Hepatocyte (in vitro differentiated cells): ENCODE measurements around the gene SFXN5. TPM values are rescaled to one million over a fixed set of nuclear protein-coding genes. Genes with fewer than 3 reads are reported as not detected.

Source experiments
- DNase-seq: peaks from one replicate; pipeline ENCODE4 v3.0.0-alpha.2; 2016; ENCODE audit warnings: low spot score
- H2AFZ ChIP-seq: fragments of 200-600 bp; sonication (generic); 2 replicates; pipeline ENCODE4 v1.6.0; 2016; ENCODE audit warnings: antibody characterized with exemption, mild to moderate bottlenecking
- H3K27ac ChIP-seq: fragments of 200-600 bp; sonication (generic); 2 replicates; pipeline ENCODE4 v1.5.1; 2016; ENCODE audit warnings: mild to moderate bottlenecking
- H3K27me3 ChIP-seq: fragments of 200-600 bp; sonication (generic); 2 replicates; pipeline ENCODE4 v1.6.1; 2016
- H3K36me3 ChIP-seq: fragments of 200-600 bp; sonication (generic); replicated peaks from 2 replicates; pipeline ENCODE4 v1.5.1; 2016; ENCODE audit warnings: low read depth; ENCODE audit not compliant: insufficient read depth
- H3K4me1 ChIP-seq: fragments of 200-600 bp; sonication (generic); 2 replicates; pipeline ENCODE4 v1.5.1; 2016; ENCODE audit warnings: mild to moderate bottlenecking, moderate library complexity; ENCODE audit not compliant: insufficient read depth
- H3K4me2 ChIP-seq: fragments of 200-600 bp; sonication (generic); 2 replicates; pipeline ENCODE4 v1.6.0; 2016
- H3K4me3 ChIP-seq: fragments of 200-600 bp; sonication (generic); 2 replicates; pipeline ENCODE4 v1.5.1; 2016; ENCODE audit warnings: mild to moderate bottlenecking
- H3K79me2 ChIP-seq: fragments of 200-600 bp; sonication (generic); 2 replicates; pipeline ENCODE4 v1.6.0; 2017; ENCODE audit warnings: mild to moderate bottlenecking
- H3K9me2 ChIP-seq: fragments of 200-600 bp; sonication (generic); replicated peaks from 2 replicates; pipeline ENCODE4 v1.6.0; 2017; ENCODE audit warnings: mild to moderate bottlenecking; ENCODE audit not compliant: insufficient read depth
- H3K9me3 ChIP-seq: fragments of 200-600 bp; sonication (generic); 2 replicates; pipeline ENCODE4 v1.5.1; 2016; ENCODE audit warnings: low read depth, mild to moderate bottlenecking
- H4K20me1 ChIP-seq: fragments of 200-600 bp; sonication (generic); 2 replicates; pipeline ENCODE4 v1.6.0; 2016; ENCODE audit warnings: mild to moderate bottlenecking; ENCODE audit not compliant: insufficient read depth, poor library complexity, severe bottlenecking
- EZH2 ChIP-seq: fragments of 200-600 bp; sonication (generic); IDR thresholded peaks from 2 replicates; pipeline ENCODE4 v1.6.1; 2016; ENCODE audit warnings: antibody characterized with exemption, mild to moderate bottlenecking, borderline replicate concordance
- EZH2phosphoT487 ChIP-seq: fragments of 200-600 bp; sonication (generic); IDR thresholded peaks from one replicate; pipeline ENCODE4 v1.6.1; 2018; ENCODE audit warnings: antibody characterized with exemption, mild to moderate bottlenecking, low read depth, moderate library complexity; ENCODE audit not compliant: unreplicated experiment, severe bottlenecking
- WGBS: methylation state at CpG from one replicate; pipeline ENCODE4 v1.1.6; 2016; ENCODE audit warnings: low lambda C conversion rate; ENCODE audit errors: missing lambda C conversion rate; 5-methylcytosine and 5-hydroxymethylcytosine counted together
- polyA plus RNA-seq: library from polyadenylated mRNA; unstranded; fragments of >200 nt; fragmentation: Nextera tagmentation; extraction: Ambion mirVana; gene quantifications from 2 replicates; pipeline ENCODE4 v1.2.1, GENCODE V29; 2016
- total RNA-seq: library from RNA; depleted of rRNA; stranded (reverse); fragments of >200 nt; gene quantifications from 2 replicates; pipeline ENCODE4 v1.2.3, GENCODE V29; 2014
- TF ChIP-seq, protein P1 (sequence below): fragments of 200-600 bp; sonication (generic); IDR thresholded peaks from 2 replicates; pipeline ENCODE4 v1.5.1; 2016; ENCODE audit warnings: antibody characterized with exemption, mild to moderate bottlenecking; ENCODE audit not compliant: poor library complexity

The SFXN5 gene
- total and polyA plus RNA-seq, 2 experiments from 2014 or later = 25.8 to 34.6 TPM

DNA sequence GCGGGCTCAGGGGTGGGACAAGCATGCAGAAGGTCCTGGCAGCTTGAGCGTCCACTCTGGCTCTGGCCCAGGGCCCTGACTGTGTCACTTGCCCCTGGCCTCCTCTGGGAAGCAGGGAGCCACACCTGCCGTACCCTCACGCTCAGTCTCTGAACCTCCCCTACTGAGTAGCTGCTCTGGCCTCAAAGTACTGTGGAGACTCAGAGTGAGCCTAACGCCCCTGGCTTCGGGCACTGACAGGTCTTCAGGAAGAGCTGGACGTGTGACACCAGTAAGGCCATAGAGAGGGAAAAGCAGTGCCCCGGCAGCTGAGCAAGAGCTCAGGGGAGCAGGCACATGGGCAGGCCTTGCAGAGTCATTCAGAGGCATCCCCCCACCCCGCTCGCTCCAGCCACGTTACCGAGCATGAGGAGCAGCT lies 73.3 kb downstream of the SFXN5 start:
- peak; percentile 3 for DNase-seq
- H3K27me3 ChIP-seq = no peaks in the 10 kb centered on the region

DNA sequence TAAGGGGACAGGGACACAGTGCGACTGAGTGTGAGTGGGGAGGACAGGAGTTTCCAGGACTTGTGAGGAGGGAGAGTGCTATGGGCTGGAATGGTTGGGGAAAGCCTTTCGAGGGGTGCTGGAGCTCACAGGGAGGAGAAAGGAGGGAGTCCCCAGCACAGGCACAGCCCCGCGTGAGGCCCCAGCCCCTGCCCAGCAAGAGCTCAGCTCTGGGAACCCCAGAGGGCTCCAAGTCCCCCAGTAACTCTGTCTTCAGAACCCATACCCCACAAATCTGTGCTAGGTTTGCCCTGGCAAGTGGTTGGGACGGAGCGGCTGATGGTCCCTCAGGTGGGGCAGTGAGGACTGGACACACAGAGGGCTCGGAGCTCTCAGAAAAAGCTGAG lies 75.4 kb downstream of the SFXN5 start:
- H3K27ac ChIP-seq = no peak overlapping the region
- no peaks in the 10 kb centered on the region for H4K20me1 ChIP-seq
- no peaks in the 10 kb centered on the region for H3K36me3 ChIP-seq
- H3K9me2 ChIP-seq = no peaks in the 10 kb centered on the region
- H3K79me2 ChIP-seq = no peaks in the 10 kb centered on the region
- TF ChIP-seq EZH2phosphoT487 (no peak), EZH2 (no peak)
- TF ChIP-seq, protein P1, sequence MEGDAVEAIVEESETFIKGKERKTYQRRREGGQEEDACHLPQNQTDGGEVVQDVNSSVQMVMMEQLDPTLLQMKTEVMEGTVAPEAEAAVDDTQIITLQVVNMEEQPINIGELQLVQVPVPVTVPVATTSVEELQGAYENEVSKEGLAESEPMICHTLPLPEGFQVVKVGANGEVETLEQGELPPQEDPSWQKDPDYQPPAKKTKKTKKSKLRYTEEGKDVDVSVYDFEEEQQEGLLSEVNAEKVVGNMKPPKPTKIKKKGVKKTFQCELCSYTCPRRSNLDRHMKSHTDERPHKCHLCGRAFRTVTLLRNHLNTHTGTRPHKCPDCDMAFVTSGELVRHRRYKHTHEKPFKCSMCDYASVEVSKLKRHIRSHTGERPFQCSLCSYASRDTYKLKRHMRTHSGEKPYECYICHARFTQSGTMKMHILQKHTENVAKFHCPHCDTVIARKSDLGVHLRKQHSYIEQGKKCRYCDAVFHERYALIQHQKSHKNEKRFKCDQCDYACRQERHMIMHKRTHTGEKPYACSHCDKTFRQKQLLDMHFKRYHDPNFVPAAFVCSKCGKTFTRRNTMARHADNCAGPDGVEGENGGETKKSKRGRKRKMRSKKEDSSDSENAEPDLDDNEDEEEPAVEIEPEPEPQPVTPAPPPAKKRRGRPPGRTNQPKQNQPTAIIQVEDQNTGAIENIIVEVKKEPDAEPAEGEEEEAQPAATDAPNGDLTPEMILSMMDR = no peak
- no peaks in the 10 kb centered on the region for H3K27me3 ChIP-seq
- H3K9me3 ChIP-seq = no peaks in the 10 kb centered on the region
- peak; percentile 2 for DNase-seq
- H3K4me3 ChIP-seq = no peak overlapping the region
- H3K4me2 ChIP-seq = no peak overlapping the region
- peaks cover 7% of the 10 kb centered on the region for H3K4me1 ChIP-seq
- no peak overlapping the region for H2AFZ ChIP-seq
- WGBS = 94% methylated on average over 7 of the region's 7 CpGs

More for the DNA sequence above, 73.3 kb downstream of the SFXN5 start:
- H2AFZ ChIP-seq = no peak overlapping the region
- no peak overlapping the region for H3K4me3 ChIP-seq
- H3K36me3 ChIP-seq = no peaks in the 10 kb centered on the region
- no peaks in the 10 kb centered on the region for H4K20me1 ChIP-seq
- H3K4me1 ChIP-seq = peaks cover 12% of the 10 kb centered on the region
- no peak for TF ChIP-seq EZH2
- no peak for TF ChIP-seq EZH2phosphoT487
- no peak overlapping the region for H3K4me2 ChIP-seq
- no peak overlapping the region for H3K27ac ChIP-seq
- 92% methylated on average over 12 of the region's 12 CpGs for WGBS
- H3K9me3 ChIP-seq = no peaks in the 10 kb centered on the region
- no peaks in the 10 kb centered on the region for H3K9me2 ChIP-seq
- no peaks in the 10 kb centered on the region for H3K79me2 ChIP-seq

DNA sequence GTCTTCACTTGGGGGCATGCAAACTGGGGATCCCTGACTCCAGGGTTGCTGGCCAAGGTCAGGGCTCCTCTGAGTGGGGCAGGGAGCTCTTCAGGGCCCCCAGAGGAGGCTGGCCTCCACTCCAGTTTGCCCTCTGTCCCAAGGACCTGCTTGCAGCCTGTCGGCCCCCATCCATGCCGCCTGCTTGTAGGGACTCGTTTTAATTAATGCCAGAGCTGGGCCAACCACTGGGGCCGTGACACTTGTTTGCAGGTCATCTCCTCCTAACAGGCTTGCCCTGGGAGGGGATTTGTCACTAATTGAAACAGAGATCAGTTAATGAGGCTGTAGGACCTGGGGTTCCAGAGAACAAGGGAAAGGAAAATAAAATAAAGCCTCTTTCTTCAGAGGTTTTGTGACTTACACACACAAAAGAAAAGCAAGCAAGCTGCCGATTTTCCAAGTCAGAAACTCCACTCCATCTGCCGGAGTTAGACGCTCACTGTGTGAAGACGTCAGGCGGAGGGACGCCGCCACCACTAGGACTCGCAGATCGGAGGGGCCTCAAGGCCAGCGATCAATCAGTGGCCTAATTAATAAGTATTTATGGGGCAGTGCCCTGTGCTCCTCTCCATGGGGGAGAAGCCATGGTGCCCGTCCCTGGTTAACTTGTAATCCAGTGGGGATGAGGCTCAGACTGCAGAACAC lies 75.9 kb downstream of the SFXN5 start:
- TF ChIP-seq EZH2phosphoT487 (no peak), EZH2 (no peak)
- TF ChIP-seq, protein P1 = no peak
- Histone ChIP-seq H3K79me2 (no peaks in the 10 kb centered on the region), H2AFZ (no peak overlapping the region), H4K20me1 (no peaks in the 10 kb centered on the region), H3K36me3 (no peaks in the 10 kb centered on the region), H3K4me2 (no peak overlapping the region), H3K27me3 (no peaks in the 10 kb centered on the region), H3K9me3 (no peaks in the 10 kb centered on the region), H3K4me3 (no peak overlapping the region), H3K27ac (no peak overlapping the region), H3K9me2 (no peaks in the 10 kb centered on the region), H3K4me1 (peaks cover 1% of the 10 kb centered on the region)
- DNase-seq = no peak
- WGBS = 79% methylated on average over 15 of the region's 15 CpGs

DNA sequence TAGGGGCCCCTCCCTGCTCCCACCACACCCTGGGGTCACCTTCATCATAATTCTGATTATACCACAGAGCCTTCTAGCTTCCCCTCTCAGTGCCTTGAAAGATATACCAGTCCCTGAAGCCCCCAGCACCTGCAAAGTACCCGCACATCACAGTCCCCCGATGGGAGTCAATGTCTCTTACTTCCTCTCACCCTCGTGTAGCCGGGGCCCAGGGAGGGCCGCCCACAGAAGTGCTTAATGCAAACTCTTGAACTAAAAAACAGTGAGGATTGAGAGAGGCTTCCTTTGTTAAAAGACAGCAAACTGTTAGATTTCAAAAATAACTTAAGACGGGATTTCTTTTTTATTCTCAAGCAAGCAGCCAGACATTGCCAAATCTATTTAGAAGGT lies 76.5 kb downstream of the SFXN5 start:
- 85% methylated on average over 6 of the region's 6 CpGs for WGBS
- no peaks in the 10 kb centered on the region for H3K27me3 ChIP-seq
- TF ChIP-seq, protein P1 = no peak
- no peak for TF ChIP-seq EZH2
- TF ChIP-seq EZH2phosphoT487 = no peak

More for the DNA sequence above, 76.5 kb downstream of the SFXN5 start:
- H3K4me3 ChIP-seq = no peak overlapping the region
- H3K79me2 ChIP-seq = no peaks in the 10 kb centered on the region
- H3K4me2 ChIP-seq = no peak overlapping the region
- no peaks in the 10 kb centered on the region for H3K4me1 ChIP-seq
- H3K9me2 ChIP-seq = no peaks in the 10 kb centered on the region
- no peak for DNase-seq
- no peak overlapping the region for H2AFZ ChIP-seq
- H3K27ac ChIP-seq = no peak overlapping the region
- H3K9me3 ChIP-seq = no peaks in the 10 kb centered on the region
- no peaks in the 10 kb centered on the region for H4K20me1 ChIP-seq
- no peaks in the 10 kb centered on the region for H3K36me3 ChIP-seq
